ENCODE data around the gene GPR62.
"Not testable (repeated sequence)": the region's sequence is repeated elsewhere in the genome, so short reads cannot be mapped to it uniquely, and the experiment has no call there.

GPR62 gene, protein sequence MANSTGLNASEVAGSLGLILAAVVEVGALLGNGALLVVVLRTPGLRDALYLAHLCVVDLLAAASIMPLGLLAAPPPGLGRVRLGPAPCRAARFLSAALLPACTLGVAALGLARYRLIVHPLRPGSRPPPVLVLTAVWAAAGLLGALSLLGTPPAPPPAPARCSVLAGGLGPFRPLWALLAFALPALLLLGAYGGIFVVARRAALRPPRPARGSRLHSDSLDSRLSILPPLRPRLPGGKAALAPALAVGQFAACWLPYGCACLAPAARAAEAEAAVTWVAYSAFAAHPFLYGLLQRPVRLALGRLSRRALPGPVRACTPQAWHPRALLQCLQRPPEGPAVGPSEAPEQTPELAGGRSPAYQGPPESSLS

DNA sequence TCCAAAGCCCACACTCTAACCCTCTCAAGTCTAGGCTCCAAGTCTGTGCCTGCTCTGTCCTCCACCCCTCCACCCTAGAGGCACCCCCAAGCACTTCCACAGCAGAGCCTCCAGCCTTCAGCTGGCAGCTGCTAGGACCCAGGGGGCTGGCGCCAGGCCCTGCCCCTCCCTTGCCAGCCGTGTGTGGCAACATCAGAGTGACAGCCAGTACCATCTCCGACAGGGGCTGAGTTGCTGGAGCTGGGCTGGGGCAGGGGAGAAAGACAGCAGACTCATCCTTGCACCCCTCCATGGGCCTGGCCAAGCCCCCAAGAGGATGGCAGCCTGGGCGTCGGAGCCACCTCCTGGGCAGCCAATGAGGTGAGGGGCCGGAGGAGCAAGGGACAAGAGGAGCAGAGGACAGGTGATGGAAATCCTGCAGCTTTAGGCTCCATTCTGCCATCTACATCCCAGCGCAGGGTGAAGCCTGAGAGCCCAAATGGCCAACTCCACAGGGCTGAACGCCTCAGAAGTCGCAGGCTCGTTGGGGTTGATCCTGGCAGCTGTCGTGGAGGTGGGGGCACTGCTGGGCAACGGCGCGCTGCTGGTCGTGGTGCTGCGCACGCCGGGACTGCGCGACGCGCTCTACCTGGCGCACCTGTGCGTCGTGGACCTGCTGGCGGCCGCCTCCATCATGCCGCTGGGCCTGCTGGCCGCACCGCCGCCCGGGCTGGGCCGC is at the start of gene GPR62:
GPR62 (plus strand) TSS at position 207 of the 718 bp plus-strand sequence; CDS start at position 479, 272 bp downstream.
- FAIRE-seq, result no peak

DNA sequence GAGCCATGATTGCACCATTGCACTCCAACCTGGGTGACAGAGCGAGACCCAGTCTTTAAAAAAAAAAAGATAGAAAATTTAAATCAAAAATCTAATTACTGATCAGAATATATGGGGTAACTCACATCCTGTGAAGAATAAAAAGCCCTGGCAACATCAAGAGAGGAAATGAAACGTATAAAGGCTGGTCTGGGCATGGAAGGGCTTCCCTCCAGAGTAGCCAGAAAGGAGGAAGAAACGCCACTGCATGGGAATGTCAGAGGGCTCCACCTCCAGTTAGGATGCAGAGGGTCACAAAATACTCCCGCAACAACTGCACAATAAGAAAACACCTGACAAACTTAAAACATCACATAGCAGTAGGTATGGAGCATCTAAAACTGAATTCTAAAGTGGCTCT is 47.2 kb upstream of the GPR62 start:
- no peak for FAIRE-seq

DNA sequence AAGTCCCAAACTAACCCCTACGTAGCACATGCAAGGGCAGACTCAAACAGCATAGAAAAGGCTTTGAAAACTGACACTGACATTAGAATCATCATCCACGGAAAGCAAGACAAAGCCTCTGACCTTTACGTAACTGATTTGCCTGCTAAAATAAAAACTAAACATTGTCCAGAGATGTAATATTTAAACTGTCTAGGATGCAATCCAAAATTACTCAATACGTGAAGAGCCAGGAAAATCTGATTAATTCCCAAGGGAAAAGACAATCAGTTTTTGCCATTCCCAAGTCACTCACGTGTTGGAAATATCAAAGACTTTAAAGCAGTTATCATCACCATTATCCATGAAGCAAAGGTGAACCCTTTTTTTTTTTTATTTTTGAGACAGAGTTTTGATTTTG is 38.8 kb upstream of the GPR62 start:
- no peak for FAIRE-seq

DNA sequence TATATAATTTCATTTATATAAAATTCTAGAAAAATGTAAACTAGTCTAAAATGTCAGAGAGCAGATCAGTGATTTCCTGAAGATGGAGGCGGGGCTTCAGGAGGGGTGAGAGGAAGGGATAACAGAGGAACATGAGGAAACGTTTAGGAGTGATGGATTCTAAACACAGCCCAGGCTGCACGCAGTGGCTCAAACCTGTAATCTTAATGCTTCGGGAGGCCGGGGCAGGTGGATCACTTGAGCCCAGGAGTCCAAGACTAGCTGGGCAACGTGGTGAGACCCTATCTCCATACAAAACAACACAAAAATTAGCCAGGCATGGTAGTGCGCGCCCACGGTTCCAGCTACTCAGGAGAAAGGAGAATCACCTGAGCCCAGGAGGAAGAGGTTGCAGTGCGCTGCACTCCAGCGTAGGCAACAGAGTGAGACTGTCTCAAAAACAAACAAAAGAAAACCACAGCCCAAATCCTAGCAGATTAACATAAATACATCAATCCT is 34.1 kb upstream of the GPR62 start:
- no peak for FAIRE-seq

DNA sequence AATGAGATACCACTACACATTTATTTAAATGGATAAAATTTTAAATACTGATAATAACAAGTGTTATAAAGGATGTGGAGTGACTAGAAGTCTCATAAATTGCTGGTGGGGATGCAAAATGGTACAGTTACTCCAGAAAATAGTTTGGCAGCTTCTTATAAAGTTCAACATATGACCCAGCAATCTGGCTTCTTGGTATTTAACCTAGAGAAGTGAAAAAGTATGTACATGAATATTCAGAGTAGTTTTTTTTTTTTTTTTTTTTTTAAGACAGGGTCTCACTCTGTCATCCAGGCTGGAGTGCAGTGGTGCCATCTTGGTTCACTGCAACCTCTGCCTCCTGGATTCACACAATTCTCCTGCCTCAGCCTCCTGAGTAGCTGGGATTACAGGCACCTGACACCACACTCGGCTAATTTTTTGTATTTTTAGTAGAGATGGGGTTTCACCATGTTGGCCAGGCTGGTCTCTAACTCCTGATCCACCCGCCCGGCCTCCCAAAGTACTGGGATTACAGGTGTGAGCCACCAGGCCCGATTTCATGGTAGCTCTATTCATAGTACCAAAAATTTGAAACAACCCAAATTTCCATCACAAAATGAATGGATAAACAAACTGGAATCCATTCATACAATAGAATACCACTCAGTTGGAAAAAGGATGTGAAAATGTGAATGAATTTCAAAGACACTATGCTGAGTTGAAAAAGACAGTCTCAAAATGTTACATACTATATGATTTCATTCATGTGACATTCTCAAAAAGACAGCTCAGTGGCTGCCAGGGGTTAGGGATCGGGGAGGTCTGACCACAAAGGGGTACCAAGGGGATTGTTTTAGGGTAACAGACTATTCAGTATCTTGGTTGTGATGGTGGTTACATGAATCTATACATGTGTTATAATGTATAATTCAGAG is 27.9 kb upstream of the GPR62 start:
- no peak for FAIRE-seq

DNA sequence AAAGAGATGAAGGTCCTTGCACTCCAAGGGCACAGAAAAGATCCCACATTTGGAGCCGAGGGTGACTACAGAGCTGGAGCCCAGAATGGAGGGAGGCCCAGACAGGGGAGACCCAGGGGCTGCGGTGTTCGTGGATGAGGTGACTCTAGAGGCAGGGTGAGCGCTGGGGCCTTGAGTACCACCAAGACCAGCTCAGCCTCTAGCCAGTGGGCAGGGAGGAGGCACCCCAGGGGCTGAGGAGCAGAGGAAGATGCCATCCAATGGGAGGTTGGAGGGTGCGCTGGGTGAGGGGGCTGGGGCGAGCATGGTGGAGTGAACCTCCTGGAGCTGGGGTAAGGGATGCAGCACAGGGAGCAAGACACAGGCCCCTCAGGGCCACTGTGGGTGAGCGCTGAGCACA is 26.7 kb upstream of the GPR62 start:
- no peak for FAIRE-seq

DNA sequence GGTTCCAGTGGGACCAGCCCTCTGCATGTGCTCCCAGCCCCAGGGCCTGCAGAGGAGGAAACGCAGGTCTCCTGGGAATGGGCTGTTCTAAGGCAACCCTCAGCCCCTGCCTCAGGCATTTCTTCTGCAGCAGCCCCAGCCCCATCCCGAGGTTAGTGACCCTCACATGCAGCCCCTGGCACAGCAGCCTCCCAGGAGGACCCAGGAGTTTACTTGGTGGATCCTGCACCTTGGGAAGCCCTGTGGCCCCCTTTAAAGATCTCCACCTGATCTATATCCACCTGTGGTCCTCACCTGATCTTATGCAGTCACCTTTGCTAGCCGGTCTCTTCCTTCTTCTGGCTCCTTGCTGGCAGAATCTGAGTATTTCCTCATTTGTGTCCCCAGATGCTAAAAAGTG is 26.2 kb upstream of the GPR62 start:
- FAIRE-seq, result not testable (repeated sequence)

DNA sequence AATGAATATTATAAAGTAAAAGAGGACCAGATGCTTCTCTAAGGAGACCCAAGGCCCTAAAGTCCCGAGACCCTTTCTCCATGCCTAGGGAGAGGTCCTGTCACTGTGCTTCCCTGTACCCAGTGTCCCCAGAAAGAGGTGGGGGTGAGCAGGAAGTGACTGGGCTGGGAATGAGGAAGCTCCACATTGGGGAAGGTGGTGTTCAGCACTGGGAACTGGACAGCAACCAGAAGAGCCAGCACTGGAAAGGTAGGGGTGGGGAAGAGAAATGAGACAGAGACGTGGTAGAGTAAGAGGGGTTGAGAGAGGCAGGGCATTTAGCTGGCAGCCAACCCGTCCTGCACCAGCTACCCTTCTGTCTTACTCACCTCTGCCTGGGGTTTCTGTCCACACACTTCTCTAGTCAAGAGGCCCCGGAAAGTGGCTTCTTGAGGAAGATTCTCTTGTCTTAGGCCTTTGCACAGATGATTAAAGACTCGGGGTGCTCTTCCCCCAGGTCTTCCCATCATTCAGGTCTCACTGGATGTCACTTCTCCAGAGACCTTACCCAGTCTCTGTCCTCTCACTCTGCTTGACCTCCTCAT is 25.7 kb upstream of the GPR62 start:
- FAIRE-seq, result no peak

DNA sequence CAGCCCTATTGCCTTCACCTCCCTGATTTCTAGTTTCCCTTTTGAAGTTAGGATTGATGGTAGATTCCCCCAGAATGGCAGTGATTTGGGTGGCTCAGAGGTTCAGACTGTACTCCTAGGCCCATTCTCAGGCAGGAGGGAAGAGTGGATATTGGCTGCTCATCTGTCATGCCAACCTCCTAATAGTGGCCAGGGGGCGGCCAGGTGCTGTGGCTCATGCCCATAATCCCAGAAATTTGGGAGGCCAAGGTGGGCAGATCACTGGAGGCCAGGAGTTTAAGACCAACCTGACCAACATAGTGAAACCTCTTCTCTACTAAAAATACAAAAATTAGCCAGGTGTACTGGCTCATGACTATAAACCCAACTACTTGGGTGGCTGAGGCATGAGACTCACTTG is 24.7 kb upstream of the GPR62 start:
- no peak for FAIRE-seq

DNA sequence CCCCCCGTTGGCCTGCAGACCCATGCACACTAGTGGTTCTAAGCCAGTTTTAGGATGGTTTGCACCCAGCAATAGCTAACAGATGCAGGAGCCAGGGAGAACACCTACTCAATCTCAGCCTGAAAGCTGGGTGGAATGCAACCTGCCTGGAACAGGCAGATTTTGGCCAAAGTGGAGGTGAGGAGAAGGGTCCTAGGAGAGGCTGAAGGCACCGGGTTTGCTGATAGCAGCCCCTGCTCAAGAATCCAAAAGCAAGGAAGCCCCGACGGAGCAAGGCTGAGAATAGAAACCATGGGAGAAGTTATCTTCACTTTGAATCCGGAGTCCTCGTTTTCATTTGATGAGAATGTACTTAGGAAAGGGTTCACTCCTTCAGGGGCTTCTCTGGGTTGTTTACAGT is 23.4 kb upstream of the GPR62 start:
- FAIRE-seq, result no peak

DNA sequence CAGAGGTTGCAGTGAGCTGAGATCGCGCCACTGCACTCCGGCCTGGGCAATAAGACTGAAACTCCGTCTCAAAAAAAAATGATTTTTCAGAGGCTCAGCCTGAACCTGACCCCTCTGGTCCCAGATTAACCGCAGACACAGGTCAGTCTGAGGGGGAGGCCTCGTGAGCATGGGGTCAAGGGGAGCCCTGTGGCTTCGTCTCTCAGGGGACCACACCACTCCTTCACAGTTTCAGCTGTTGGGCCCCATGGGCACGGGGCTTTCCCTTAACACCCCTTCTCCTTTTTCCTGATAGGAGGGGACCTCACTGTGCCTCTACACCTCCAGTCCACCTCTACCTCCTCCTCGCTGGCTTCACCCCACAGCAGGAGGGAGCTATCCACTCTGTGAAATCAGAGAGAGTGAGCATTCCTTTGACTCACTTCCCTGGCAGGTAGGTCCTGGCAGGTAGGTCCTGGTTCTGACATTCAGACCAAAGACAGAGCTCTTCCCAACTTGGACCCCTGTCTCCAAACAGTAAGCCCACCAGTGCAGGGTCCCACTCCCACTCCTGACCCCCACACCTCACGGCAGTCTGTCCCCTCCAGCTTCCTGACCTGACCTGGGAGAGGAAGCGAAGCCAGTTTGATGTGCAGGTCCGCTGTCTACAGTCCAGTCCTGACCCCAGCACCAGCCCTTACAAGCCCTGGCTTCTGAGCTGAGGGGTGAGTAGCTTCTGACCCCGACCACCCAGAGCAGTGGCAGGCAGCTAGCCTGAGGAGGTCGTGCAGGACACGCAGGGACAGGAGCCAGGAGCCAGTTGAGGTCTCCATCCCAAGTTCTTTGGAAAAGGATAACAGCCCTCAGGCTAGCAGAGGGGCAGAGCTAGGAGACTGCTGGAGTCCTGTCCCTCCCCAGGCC is 22.5 kb upstream of the GPR62 start:
- FAIRE-seq, result no peak

DNA sequence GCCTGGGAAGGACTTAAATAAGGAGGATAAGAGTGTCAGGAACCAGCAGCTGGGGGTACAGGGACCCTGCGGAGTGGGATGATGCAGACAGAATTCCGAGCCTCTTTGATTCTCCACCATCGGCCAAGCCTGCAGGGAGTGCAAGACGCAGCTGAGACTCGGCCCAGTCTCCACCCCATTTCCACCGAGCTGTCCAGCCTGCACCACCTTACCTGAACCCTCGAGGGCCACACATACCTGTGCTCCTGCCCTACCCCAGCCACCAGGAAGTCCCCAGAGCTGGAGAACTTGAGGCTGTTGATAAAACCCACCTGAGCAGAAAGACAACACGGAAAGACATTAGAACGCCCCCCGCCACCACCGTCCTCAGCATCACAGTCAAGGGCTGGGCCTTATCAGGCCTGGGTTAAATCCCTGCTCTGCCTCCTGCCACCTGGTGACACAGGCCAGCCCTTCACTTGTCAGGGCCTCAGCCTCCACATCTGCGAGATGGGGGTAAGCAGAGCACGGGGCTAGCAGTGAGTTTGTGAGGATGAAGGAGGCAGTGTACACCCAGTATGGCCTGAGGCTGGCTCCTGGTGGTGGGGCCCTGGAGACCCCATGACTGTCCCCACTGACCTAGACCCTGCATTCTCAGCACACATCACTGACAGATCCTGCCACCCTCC is 21.6 kb upstream of the GPR62 start:
- no peak for FAIRE-seq

DNA sequence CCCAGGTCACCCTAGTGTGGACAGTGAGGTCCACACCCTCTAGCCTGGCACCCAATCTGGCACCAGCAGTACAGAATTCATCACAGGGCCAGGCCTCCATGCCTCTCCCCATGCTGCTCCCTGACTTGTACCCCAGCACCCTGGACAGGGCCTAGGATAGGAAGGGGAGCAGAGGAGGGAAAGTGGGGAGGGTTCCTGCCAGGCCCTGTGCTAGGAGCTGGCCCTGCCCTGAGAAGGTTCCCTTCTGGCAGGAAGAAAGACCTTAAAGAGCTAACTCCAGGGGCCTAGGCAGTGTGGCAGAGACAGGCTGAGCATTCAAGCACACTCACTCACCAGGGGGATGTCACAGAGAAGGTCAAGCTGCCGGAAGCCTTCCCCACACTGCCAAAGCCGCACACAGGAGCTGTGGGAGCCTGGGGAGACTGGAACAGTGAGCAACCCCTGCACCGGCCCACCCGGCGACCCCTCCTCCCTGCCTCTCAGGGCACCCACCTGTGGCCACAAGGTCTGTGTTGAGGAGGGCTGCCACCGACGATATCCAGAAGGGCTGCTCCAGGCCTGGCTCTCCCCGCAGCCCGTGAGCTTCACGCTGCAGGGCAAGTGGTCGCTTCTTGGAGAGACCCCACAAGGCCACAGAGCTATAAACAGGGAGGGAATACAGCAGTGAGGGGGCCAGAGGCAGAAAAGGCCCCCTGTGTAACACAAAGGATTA is 20.9 kb upstream of the GPR62 start:
- FAIRE-seq, result no peak

DNA sequence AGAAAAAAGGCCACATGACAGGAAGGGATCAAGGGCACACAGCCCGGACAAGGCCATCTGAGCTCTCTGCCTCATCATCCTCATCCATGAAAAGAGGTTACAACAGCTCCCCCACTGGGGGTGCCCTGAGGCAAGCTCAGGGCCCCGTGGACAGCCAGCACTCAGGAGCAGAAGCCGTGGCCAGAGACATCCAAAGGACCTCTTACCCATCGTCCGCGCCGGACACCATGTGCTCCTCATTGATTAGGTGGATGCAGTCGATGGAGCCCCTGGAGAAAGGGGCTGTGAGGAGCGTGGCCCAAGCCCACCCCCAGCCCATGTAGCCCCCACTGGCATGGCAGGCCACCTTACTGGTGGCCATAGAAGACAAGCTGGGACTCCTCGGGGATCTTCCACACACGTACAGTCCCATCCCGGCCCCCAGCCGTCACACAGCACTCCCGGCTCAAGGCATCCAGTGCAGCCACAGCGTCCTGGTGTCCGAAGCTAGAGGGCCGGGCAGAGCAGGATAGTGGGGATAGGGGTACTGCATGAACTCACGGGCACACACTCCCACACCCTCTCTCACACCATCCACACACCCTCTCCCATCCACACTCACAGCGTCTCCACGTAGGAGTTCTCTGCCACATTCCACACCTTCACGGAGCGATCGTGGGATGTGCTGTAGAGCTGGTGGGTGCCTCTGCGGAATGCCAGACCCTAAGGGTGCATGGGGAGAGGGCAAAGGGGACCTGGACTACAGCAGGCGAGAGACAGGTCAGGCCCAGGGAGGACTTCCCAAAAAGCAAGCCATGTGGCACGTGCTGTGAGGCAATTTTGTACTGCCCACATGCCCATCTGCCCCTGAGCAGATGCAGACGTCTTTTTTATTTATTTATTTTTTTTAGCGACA is 19.9 kb upstream of the GPR62 start:
- FAIRE-seq, result no peak

DNA sequence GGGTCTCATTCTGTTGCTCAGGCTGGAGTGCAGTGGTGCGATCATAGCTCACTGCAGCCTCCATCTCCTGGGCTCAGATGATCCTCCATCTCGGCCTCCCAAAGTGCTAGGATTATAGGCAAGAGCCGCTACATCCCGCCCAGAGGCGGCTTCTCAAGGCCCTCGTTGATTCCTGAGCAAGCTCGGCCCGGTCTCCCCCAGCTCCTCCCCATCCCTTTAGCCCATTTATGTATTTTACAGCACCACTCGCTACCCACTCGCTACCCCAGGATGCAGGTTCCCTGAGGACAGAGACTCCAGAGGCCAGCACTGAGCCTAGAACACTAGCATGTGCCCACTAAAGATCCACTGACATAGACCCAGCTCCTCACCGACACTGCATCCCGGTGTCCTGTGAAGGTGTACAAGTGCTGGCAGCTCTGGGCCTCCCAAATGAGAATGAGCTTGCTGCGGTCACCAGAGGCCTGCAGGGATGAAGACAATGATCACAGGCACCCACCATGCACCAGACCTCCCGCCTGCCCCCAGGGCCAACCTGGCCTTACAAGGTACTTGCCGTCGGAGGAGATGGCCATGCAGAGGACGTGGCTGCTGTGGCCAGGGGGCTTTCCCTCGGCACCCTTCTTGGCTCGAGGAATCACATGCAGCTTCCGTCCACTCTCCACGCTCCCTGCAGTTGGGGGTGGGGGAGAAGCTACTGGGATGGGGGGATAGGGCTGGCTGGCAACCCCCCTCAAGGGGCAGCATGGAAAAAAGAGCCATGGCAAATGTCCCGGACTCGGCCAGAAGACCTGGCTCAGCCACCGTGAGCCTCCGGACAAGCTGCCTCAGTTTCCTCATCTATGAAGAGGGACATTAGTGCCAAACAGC is 19.1 kb upstream of the GPR62 start:
- no peak for FAIRE-seq

DNA sequence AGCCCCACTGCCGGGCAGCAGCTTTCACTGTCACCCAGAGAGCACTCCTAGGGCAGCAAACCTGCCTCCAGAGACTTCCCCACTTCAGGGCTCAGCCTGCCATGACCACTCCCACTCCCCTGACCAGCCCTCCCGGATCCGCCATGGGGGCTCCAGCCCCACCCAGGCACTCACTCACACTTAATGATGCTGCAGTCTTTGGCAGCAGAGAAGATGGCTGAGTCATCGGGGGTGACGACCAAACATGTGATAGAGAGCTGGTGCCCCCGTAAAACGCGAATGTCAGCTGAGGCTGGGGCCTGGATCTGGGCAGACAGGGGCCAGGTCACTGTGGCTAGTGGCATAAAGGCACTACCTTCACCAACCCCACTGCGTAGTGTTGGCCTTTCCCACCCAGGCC is 18.2 kb upstream of the GPR62 start:
- FAIRE-seq, result no peak

DNA sequence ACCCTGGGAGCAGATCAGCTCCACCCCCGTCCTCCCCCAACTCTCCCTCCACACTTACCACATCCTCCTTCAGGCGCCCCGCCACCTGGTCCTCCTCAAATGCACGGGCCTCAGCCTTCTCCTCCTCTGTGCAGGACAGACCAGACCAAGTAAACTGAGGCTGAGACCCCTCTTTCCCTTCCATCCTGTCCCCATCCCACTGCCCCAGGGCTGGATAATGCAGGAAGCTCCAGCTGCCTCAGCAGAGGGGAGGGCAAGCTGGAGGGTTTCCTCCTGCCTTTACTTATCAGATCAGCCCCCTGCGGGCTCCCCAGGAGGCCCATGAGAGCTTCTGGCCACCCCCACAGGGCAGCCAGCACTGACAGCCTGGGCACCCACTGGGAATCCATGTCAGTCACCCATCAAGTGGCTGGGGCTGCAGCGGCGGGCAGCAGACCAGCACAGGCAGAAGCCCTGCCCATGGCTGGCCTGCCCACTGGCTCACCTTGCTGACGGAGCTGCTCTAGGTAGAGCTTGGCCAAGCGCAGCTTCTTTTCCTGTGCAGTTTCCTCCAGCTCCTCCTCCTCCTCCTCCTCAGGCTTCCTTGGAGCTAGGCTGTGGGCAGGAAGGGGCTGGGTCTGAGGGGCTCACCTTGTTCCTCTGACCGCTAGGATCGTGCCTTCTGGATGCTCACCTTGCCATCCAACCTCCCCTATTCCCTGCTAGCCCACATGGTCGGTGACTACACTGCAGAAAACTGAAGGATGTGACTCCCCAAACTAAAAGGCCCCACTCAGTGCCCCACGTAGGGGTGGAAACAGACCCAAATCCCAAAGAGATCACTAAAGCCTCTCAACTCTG is 17.4 kb upstream of the GPR62 start:
- no peak for FAIRE-seq
